Measurements from ENCODE around the gene KLHL6. TPM values are rescaled to one million over a fixed set of nuclear protein-coding genes. Genes with fewer than 3 reads are reported as not detected.
A peak's percentile ranks its signal among the peaks of the same experiment; 100 is the strongest.

The KLHL6 gene
- total RNA-seq, 1 donor from 2014 or later = 3.7 TPM

- DNase-seq (ENCODE audit: low spot score) = no peak
Observed at GRCh38 chr3:183564046-183564445, 8.5 kb upstream of the KLHL6 start.

- no peak for DNase-seq (ENCODE audit: low spot score)
Observed at GRCh38 chr3:183563536-183563874, 8.0 kb upstream of the KLHL6 start.

- peak; percentile 58 for DNase-seq (ENCODE audit: low spot score)
Observed at GRCh38 chr3:183560607-183561006, 5.1 kb upstream of the KLHL6 start.

- no peak for DNase-seq (ENCODE audit: low spot score)
Observed at GRCh38 chr3:183558495-183558894, 3.0 kb upstream of the KLHL6 start.

- DNase-seq (ENCODE audit: low spot score) = no peak
Observed at GRCh38 chr3:183556722-183557121, 1.2 kb upstream of the KLHL6 start.

GRCh38 chr3:183554377-183554776, 1.1 kb downstream of the KLHL6 start:
- no peak for DNase-seq (ENCODE audit: low spot score)

- DNase-seq (ENCODE audit: low spot score) = no peak
Observed at GRCh38 chr3:183553334-183554026, 2.0 kb downstream of the KLHL6 start.

GRCh38 chr3:183551930-183552329, 3.6 kb downstream of the KLHL6 start:
- no peak for DNase-seq (ENCODE audit: low spot score)

- DNase-seq (ENCODE audit: low spot score) = peak; percentile 88
Observed at GRCh38 chr3:183548262-183548769, 7.2 kb downstream of the KLHL6 start.

- DNase-seq (ENCODE audit: low spot score) = no peak
Observed at GRCh38 chr3:183546625-183547024, 8.9 kb downstream of the KLHL6 start.

- DNase-seq (ENCODE audit: low spot score) = no peak
Observed at GRCh38 chr3:183545708-183546107, 9.8 kb downstream of the KLHL6 start.

- DNase-seq (ENCODE audit: low spot score) = no peak
Observed at GRCh38 chr3:183542355-183542754, 13.2 kb downstream of the KLHL6 start.

- DNase-seq (ENCODE audit: low spot score) = no peak
Observed at GRCh38 chr3:183541738-183542137, 13.8 kb downstream of the KLHL6 start.

GRCh38 chr3:183541235-183541655, 14.3 kb downstream of the KLHL6 start:
- no peak for DNase-seq (ENCODE audit: low spot score)

- peak; percentile 39 for DNase-seq (ENCODE audit: low spot score)
Observed at GRCh38 chr3:183540501-183541234, 14.8 kb downstream of the KLHL6 start.

- DNase-seq (ENCODE audit: low spot score) = no peak
Observed at GRCh38 chr3:183539811-183540210, 15.7 kb downstream of the KLHL6 start.

GRCh38 chr3:183538486-183538885, 17.0 kb downstream of the KLHL6 start:
- no peak for DNase-seq (ENCODE audit: low spot score)

- peak; percentile 50 for DNase-seq (ENCODE audit: low spot score)
Observed at GRCh38 chr3:183537295-183537730, 18.2 kb downstream of the KLHL6 start.

- DNase-seq (ENCODE audit: low spot score) = no peak
Observed at GRCh38 chr3:183536238-183536880, 19.1 kb downstream of the KLHL6 start.

GRCh38 chr3:183534249-183534648, 21.3 kb downstream of the KLHL6 start:
- no peak for DNase-seq (ENCODE audit: low spot score)

GRCh38 chr3:183533412-183534132, 21.9 kb downstream of the KLHL6 start:
- DNase-seq (ENCODE audit: low spot score) = no peak
